H1 (cell line): ENCODE results near the gene DNM1L. TPM values are rescaled to one million over a fixed set of nuclear protein-coding genes. Genes with fewer than 3 reads are reported as not detected.

ENCODE experiments used
- ASH2L ChIP-seq: fragments of 200-600, 300-600 bp; sonication (generic); IDR thresholded peaks from one replicate; pipeline ENCODE4 v1.7.1; 2017; ENCODE audit warnings: low read length
- BCL11A ChIP-seq, 2 experiments: IDR thresholded peaks; one replicate each; pipeline ENCODE4 v1.6.1; 2011; ENCODE audit warnings: low read depth in 2 of 2, low read length in 2 of 2, mild to moderate bottlenecking in 2 of 2
- CEBPB ChIP-seq: IDR thresholded peaks from 2 replicates; pipeline ENCODE4 v1.6.1; 2012; ENCODE audit warnings: low read depth, low read length
- CHD1 ChIP-seq: IDR thresholded peaks from 2 replicates; pipeline ENCODE4 v1.6.1; 2012; ENCODE audit warnings: low read depth, low read length, improper control_type of control experiment
- GTF2F1 ChIP-seq: IDR thresholded peaks from 2 replicates; pipeline ENCODE4 v1.6.1; 2012; ENCODE audit warnings: low read depth, low read length, improper control_type of control experiment, borderline replicate concordance
- KDM5A ChIP-seq: fragments of 200-600 bp; IDR thresholded peaks from 2 replicates; pipeline ENCODE4 v1.7.1; 2012; ENCODE audit warnings: mild to moderate bottlenecking, low read length, inconsistent platforms, mixed read lengths
- POLR2A ChIP-seq, 2 experiments: IDR thresholded peaks; 1 replicate in 1 of 2; 2 replicates in 1 of 2; pipeline ENCODE4 v1.6.1; 2011; ENCODE audit warnings: low read depth in 2 of 2, low read length in 2 of 2, mild to moderate bottlenecking in 2 of 2; ENCODE audit errors: control extremely low read depth in 1 of 2
- RAD21 ChIP-seq, 2 experiments: IDR thresholded peaks in 1 of 2; conservative IDR thresholded peaks in 1 of 2; 2 replicates each; pipeline ENCODE4 v1.6.1; 2011; ENCODE audit warnings: low read depth in 2 of 2, low read length in 2 of 2, improper control_type of control experiment in 1 of 2, inconsistent platforms in 1 of 2, mild to moderate bottlenecking in 1 of 2, moderate library complexity in 1 of 2
- RXRA ChIP-seq: IDR thresholded peaks from 2 replicates; pipeline ENCODE4 v1.6.1; 2011; ENCODE audit warnings: low read depth, mild to moderate bottlenecking, low read length, moderate library complexity; ENCODE audit not compliant: insufficient read depth
- YY1 ChIP-seq: IDR thresholded peaks from 2 replicates; pipeline ENCODE4 v1.6.1; 2011; ENCODE audit warnings: low read depth, mild to moderate bottlenecking, low read length
- polyA plus RNA-seq, 7 experiments: library from polyadenylated mRNA; depleted of rRNA in 3 of 7; stranded (reverse) in 5 of 7; unstranded in 2 of 7; fragments of >200 nt in 5 of 7; fragments of 200-250 nt in 2 of 7; gene quantifications; 1 replicate in 5 of 7; 2 replicates in 1 of 7; 4 replicates in 1 of 7; pipeline versions ENCODE4 v1.2.1 to v1.2.3, GENCODE V29; 2011 to 2013; ENCODE audit warnings: missing spikeins in 2 of 7, mixed read lengths in 2 of 7
- total RNA-seq: library from RNA; stranded (reverse); fragmentation: NEBNext Ultra II Directional; extraction: Animal tissue kit (Norgen Biotek cat#: 25700); gene quantifications from 2 replicates; pipeline ENCODE4 v1.2.1, GENCODE V29; 2021
- TF ChIP-seq, protein P1 (sequence below): fragments of 300-600 bp; sonication (generic); IDR thresholded peaks from 2 replicates; pipeline ENCODE4 v1.7.1; 2012; ENCODE audit warnings: low read length, moderate library complexity, mild to moderate bottlenecking, inconsistent platforms; ENCODE audit not compliant: insufficient replicate concordance
- TF ChIP-seq, protein P2 (sequence below): IDR thresholded peaks from 2 replicates; pipeline ENCODE4 v1.6.1; 2011; ENCODE audit warnings: low read depth, mild to moderate bottlenecking, low read length; ENCODE audit not compliant: insufficient read depth

Gene DNM1L
- total and polyA plus RNA-seq, 2 of the 8 experiments (the other 6 are each of a cell fraction or from before 2014, with no cell fraction given), result 23.7 to 93.9 TPM

GRCh38 chr12:32661706-32662105 is 17.4 kb upstream of the DNM1L start (continued):
- TF ChIP-seq, protein P1, sequence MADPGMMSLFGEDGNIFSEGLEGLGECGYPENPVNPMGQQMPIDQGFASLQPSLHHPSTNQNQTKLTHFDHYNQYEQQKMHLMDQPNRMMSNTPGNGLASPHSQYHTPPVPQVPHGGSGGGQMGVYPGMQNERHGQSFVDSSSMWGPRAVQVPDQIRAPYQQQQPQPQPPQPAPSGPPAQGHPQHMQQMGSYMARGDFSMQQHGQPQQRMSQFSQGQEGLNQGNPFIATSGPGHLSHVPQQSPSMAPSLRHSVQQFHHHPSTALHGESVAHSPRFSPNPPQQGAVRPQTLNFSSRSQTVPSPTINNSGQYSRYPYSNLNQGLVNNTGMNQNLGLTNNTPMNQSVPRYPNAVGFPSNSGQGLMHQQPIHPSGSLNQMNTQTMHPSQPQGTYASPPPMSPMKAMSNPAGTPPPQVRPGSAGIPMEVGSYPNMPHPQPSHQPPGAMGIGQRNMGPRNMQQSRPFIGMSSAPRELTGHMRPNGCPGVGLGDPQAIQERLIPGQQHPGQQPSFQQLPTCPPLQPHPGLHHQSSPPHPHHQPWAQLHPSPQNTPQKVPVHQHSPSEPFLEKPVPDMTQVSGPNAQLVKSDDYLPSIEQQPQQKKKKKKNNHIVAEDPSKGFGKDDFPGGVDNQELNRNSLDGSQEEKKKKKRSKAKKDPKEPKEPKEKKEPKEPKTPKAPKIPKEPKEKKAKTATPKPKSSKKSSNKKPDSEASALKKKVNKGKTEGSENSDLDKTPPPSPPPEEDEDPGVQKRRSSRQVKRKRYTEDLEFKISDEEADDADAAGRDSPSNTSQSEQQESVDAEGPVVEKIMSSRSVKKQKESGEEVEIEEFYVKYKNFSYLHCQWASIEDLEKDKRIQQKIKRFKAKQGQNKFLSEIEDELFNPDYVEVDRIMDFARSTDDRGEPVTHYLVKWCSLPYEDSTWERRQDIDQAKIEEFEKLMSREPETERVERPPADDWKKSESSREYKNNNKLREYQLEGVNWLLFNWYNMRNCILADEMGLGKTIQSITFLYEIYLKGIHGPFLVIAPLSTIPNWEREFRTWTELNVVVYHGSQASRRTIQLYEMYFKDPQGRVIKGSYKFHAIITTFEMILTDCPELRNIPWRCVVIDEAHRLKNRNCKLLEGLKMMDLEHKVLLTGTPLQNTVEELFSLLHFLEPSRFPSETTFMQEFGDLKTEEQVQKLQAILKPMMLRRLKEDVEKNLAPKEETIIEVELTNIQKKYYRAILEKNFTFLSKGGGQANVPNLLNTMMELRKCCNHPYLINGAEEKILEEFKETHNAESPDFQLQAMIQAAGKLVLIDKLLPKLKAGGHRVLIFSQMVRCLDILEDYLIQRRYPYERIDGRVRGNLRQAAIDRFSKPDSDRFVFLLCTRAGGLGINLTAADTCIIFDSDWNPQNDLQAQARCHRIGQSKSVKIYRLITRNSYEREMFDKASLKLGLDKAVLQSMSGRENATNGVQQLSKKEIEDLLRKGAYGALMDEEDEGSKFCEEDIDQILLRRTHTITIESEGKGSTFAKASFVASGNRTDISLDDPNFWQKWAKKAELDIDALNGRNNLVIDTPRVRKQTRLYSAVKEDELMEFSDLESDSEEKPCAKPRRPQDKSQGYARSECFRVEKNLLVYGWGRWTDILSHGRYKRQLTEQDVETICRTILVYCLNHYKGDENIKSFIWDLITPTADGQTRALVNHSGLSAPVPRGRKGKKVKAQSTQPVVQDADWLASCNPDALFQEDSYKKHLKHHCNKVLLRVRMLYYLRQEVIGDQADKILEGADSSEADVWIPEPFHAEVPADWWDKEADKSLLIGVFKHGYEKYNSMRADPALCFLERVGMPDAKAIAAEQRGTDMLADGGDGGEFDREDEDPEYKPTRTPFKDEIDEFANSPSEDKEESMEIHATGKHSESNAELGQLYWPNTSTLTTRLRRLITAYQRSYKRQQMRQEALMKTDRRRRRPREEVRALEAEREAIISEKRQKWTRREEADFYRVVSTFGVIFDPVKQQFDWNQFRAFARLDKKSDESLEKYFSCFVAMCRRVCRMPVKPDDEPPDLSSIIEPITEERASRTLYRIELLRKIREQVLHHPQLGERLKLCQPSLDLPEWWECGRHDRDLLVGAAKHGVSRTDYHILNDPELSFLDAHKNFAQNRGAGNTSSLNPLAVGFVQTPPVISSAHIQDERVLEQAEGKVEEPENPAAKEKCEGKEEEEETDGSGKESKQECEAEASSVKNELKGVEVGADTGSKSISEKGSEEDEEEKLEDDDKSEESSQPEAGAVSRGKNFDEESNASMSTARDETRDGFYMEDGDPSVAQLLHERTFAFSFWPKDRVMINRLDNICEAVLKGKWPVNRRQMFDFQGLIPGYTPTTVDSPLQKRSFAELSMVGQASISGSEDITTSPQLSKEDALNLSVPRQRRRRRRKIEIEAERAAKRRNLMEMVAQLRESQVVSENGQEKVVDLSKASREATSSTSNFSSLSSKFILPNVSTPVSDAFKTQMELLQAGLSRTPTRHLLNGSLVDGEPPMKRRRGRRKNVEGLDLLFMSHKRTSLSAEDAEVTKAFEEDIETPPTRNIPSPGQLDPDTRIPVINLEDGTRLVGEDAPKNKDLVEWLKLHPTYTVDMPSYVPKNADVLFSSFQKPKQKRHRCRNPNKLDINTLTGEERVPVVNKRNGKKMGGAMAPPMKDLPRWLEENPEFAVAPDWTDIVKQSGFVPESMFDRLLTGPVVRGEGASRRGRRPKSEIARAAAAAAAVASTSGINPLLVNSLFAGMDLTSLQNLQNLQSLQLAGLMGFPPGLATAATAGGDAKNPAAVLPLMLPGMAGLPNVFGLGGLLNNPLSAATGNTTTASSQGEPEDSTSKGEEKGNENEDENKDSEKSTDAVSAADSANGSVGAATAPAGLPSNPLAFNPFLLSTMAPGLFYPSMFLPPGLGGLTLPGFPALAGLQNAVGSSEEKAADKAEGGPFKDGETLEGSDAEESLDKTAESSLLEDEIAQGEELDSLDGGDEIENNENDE, result no peak
- TF ChIP-seq, protein P2, sequence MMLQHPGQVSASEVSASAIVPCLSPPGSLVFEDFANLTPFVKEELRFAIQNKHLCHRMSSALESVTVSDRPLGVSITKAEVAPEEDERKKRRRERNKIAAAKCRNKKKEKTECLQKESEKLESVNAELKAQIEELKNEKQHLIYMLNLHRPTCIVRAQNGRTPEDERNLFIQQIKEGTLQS, result no peak
- TF ChIP-seq RAD21 (IDR thresholded peaks at IDR 0.05 in 1 of 2, conservative IDR thresholded peaks at IDR 0.05 in 1 of 2; ENCODE audit: low read depth in 2 of 2, low read length in 2 of 2) (no peak), KDM5A (no peak), YY1 (no peak), BCL11A (IDR thresholded peaks at IDR 0.05; ENCODE audit: low read depth in 2 of 2, low read length in 2 of 2) (no peak), ASH2L (no peak), GTF2F1 (no peak), POLR2A (IDR thresholded peaks at IDR 0.05; ENCODE audit: control extremely low read depth in 1 of 2, low read depth in 2 of 2, low read length in 2 of 2) (no peak), CHD1 (no peak), RXRA (no peak), CEBPB (no peak)
